ENCODE measurements around the gene THSD4.

THSD4 gene

DNA sequence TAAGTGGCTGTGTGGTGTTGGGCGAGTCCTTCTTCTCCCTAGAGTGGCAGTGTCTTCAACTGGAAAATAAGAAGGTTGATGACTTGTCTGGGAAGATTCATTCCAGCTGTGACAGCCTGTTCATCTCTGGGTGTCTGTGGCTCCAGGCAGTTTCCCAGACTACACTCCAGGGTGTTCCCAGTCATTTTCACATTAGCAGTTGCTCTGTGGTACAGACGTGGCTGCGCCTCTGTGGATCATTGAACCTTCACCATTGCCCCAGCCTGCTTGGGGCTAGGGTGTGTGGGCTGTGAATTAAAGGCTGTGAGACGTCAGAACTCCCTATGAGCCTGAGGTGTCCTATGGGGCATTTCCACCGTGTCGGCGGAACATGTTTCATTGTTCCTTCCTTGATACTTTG, 455.5 kb downstream of the THSD4 start:
- H3K4me3 ChIP-seq (ENCODE audit: low read depth in 1 of 5, low read length in 5 of 5), result no peak overlapping the region
- no peak overlapping the region for H3K27ac ChIP-seq (ENCODE audit: low read depth, low read length)

DNA sequence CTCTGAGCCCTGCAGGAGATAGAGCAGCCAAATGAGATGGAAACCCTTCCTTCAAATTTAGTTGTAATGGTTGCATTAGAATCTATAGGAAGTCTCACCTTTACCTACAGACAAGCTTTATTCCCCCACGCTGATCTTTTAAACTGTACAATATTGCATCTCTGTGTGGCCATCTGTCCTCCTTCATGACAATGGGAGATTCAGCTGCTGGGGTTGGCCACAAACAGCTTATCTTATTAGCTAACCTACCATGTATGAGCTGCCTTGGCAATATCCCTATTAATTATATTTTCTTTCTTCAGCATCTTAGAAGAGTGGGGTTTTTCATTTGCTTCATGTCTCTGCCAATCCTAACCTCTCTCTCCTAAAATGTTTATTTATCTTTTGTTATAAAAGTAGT, 456.4 kb downstream of the THSD4 start:
- Histone ChIP-seq H3K9me3 (ENCODE audit: control insufficient read depth in 5 of 5, low read length in 5 of 5) (no peaks in the 10 kb centered on the region), H3K27me3 (ENCODE audit: control insufficient read depth in 5 of 5, insufficient read depth in 4 of 5, low read length in 5 of 5) (peaks cover 0 to 3% (median 0%) of the 10 kb centered on the region in 5 donors), H3K27ac (ENCODE audit: low read depth, low read length) (no peak overlapping the region), H3K4me1 (ENCODE audit: control insufficient read depth in 5 of 5, insufficient read depth in 5 of 5, low read length in 5 of 5) (peaks cover 0 to 6% (median 4%) of the 10 kb centered on the region in 5 donors), H3K4me3 (ENCODE audit: low read depth in 1 of 5, low read length in 5 of 5) (no peak overlapping the region), H3K9ac (ENCODE audit: low read length in 5 of 5) (no peak overlapping the region), H3K36me3 (ENCODE audit: control insufficient read depth in 5 of 5, insufficient read depth in 5 of 5, low read length in 5 of 5) (no peaks in the 10 kb centered on the region)

More for the DNA sequence above, 455.5 kb downstream of the THSD4 start:
- Histone ChIP-seq H3K36me3 (ENCODE audit: control insufficient read depth in 5 of 5, insufficient read depth in 5 of 5, low read length in 5 of 5) (no peaks in the 10 kb centered on the region), H3K9ac (ENCODE audit: low read length in 5 of 5) (no peak overlapping the region), H3K9me3 (ENCODE audit: control insufficient read depth in 5 of 5, low read length in 5 of 5) (no peaks in the 10 kb centered on the region), H3K4me1 (ENCODE audit: control insufficient read depth in 5 of 5, insufficient read depth in 5 of 5, low read length in 5 of 5) (peaks cover 0 to 6% (median 4%) of the 10 kb centered on the region in 5 donors), H3K27me3 (ENCODE audit: control insufficient read depth in 5 of 5, insufficient read depth in 4 of 5, low read length in 5 of 5) (peaks cover 0 to 3% (median 0%) of the 10 kb centered on the region in 5 donors)

DNA sequence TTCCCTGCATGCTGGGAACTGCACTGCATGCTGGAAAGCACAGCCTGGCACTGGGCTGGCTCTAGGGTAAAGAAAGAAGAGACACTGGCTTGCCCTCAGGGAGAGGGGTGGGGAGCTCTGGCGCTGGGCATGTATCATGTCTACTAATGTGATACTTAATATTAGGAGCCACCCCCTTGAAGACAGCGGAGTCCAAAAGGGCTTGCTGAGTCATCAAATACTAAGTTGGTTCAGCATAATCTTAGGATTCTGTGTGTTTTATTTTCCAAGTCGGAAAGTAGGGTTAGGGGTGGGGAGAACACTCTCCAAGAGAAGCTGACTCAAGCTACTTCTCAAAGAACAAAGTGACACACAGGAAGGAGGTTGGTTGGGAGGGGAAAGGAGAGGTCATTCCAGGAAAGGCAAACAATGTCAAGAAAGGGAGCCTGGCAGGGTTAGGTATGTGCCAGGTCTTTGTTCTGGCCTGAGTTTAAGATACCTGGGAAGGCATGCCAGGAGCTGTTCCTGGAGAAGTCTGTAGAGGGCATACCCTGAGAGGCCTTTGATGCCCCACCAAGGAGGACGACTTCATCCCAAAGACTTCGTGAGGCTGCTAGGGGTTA, 457.3 kb downstream of the THSD4 start:
- H3K27me3 ChIP-seq (ENCODE audit: control insufficient read depth in 5 of 5, insufficient read depth in 4 of 5, low read length in 5 of 5), result peaks cover 0 to 3% (median 0%) of the 10 kb centered on the region in 5 donors
- no peak overlapping the region for H3K9ac ChIP-seq (ENCODE audit: low read length in 5 of 5)
- no peak overlapping the region for H3K27ac ChIP-seq (ENCODE audit: low read depth, low read length)

DNA sequence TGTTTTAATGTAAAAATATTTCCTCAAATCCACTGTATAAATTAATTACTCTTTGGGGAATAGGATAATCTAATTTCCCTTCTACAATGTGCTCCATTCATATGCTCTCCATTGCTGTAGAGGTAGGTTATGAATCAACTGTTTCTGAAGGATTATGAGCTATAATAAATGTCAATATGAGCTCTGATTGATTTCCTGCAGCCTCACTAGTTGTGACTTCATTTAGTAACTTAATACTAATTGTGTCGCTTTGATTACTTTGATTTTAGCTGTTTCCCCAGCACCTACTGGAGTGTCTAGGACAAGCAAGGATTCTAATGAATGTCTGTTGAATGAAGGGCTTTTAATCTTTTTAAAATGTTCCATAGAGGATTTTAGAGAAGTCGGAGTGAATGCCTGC, 458.3 kb downstream of the THSD4 start:
- no peak overlapping the region for H3K27ac ChIP-seq (ENCODE audit: low read depth, low read length)
- H3K4me3 ChIP-seq (ENCODE audit: low read depth in 1 of 5, low read length in 5 of 5), result no peak overlapping the region
- H3K4me1 ChIP-seq (ENCODE audit: control insufficient read depth in 5 of 5, insufficient read depth in 5 of 5, low read length in 5 of 5), result peaks cover 0 to 9% (median 5%) of the 10 kb centered on the region in 5 donors
- H3K36me3 ChIP-seq (ENCODE audit: control insufficient read depth in 5 of 5, insufficient read depth in 5 of 5, low read length in 5 of 5), result no peaks in the 10 kb centered on the region
- no peak overlapping the region for H3K9ac ChIP-seq (ENCODE audit: low read length in 5 of 5)
- H3K27me3 ChIP-seq (ENCODE audit: control insufficient read depth in 5 of 5, insufficient read depth in 4 of 5, low read length in 5 of 5), result peaks cover 0 to 3% (median 0%) of the 10 kb centered on the region in 5 donors
- no peaks in the 10 kb centered on the region for H3K9me3 ChIP-seq (ENCODE audit: control insufficient read depth in 5 of 5, low read length in 5 of 5)

More for the DNA sequence above, 457.3 kb downstream of the THSD4 start:
- Histone ChIP-seq H3K9me3 (ENCODE audit: control insufficient read depth in 5 of 5, low read length in 5 of 5) (no peaks in the 10 kb centered on the region), H3K4me3 (ENCODE audit: low read depth in 1 of 5, low read length in 5 of 5) (no peak overlapping the region), H3K36me3 (ENCODE audit: control insufficient read depth in 5 of 5, insufficient read depth in 5 of 5, low read length in 5 of 5) (no peaks in the 10 kb centered on the region), H3K4me1 (ENCODE audit: control insufficient read depth in 5 of 5, insufficient read depth in 5 of 5, low read length in 5 of 5) (peaks cover 0 to 9% (median 5%) of the 10 kb centered on the region in 5 donors)

DNA sequence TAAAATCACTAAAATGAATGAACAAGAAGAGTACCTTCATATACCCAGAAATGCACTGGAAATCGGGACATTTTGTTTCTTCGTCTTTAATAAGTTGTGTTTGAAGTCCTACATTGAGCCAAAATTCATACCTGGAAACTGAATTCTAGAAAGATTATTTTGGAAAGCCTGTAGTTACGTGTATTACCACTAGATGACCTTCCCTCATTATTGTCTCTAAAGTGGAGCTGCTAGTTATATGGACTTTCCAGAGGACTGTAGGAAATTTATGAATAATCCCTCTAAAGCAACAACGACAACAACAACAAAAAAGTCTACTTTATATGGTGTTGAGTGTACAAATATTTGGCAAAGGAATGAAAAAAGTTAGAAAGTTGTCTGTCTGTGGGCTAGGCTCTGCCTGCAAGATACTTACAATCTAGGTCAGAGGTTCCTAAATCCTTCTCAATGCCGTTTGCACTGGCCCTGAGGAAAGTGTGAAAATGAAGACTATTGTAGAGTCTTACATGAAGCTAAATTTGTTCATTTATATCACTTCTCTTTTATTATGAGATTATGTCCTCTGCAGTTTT, 460.3 kb downstream of the THSD4 start:
- no peak overlapping the region for H3K4me3 ChIP-seq (ENCODE audit: low read depth in 1 of 5, low read length in 5 of 5)
- H3K27ac ChIP-seq (ENCODE audit: low read depth, low read length), result no peak overlapping the region
- peaks cover 0 to 9% (median 5%) of the 10 kb centered on the region in 5 donors for H3K4me1 ChIP-seq (ENCODE audit: control insufficient read depth in 5 of 5, insufficient read depth in 5 of 5, low read length in 5 of 5)
- no peaks in the 10 kb centered on the region for H3K36me3 ChIP-seq (ENCODE audit: control insufficient read depth in 5 of 5, insufficient read depth in 5 of 5, low read length in 5 of 5)
- H3K9ac ChIP-seq (ENCODE audit: low read length in 5 of 5), result no peak overlapping the region
- H3K9me3 ChIP-seq (ENCODE audit: control insufficient read depth in 5 of 5, low read length in 5 of 5), result no peaks in the 10 kb centered on the region
- H3K27me3 ChIP-seq (ENCODE audit: control insufficient read depth in 5 of 5, insufficient read depth in 4 of 5, low read length in 5 of 5), result peaks cover 0 to 3% (median 0%) of the 10 kb centered on the region in 5 donors

DNA sequence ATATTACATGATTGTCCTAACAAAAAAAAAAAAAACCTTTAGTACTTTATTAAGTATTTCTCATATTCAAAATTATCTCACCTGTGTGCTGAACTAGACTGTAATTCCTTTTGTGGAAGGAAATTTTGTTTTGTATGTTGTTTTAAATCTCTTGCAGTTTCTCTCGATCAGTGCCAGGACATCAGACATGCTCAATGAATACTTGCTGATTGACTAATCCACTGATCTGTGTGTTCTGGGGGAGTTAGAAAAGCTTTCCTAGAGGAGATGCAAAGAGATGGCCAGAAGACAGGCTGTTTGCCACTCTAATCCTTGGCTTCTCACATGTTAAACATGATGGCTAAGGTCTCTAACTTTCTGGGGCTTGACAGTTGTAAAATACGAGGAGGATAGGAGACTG, 461.8 kb downstream of the THSD4 start:
- Histone ChIP-seq H3K4me3 (ENCODE audit: low read depth in 1 of 5, low read length in 5 of 5) (no peak overlapping the region), H3K4me1 (ENCODE audit: control insufficient read depth in 5 of 5, insufficient read depth in 5 of 5, low read length in 5 of 5) (peaks cover 0 to 9% (median 8%) of the 10 kb centered on the region in 5 donors), H3K36me3 (ENCODE audit: control insufficient read depth in 5 of 5, insufficient read depth in 5 of 5, low read length in 5 of 5) (no peaks in the 10 kb centered on the region), H3K27me3 (ENCODE audit: control insufficient read depth in 5 of 5, insufficient read depth in 4 of 5, low read length in 5 of 5) (peaks cover 0 to 3% (median 0%) of the 10 kb centered on the region in 5 donors), H3K27ac (ENCODE audit: low read depth, low read length) (no peak overlapping the region), H3K9ac (ENCODE audit: low read length in 5 of 5) (no peak overlapping the region), H3K9me3 (ENCODE audit: control insufficient read depth in 5 of 5, low read length in 5 of 5) (no peaks in the 10 kb centered on the region)

DNA sequence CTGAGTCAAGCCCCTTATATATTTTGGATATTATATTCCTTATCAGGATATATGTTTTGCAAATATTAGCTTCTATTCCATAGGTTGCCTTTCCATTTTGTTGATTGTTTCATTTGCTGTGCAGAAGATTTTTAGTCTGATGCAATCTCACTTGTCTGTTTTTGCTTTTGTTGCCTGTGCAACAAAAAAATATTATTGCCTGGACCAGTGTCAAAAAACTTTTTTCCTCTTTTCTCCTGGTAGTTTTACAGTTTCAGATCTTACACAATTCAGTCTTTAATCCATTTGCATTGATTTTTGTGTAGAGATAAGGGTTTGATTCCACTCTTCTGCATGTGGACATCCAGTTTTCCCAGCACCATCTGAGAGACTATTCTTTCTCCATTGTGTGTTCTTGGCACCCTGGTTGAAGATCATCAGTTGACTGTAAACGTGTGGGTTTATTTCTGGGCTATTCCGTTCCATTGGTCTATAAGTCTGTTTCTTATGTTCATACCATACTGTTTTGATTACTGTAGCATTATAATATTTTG, 466.2 kb downstream of the THSD4 start:
- Histone ChIP-seq H3K36me3 (ENCODE audit: control insufficient read depth in 5 of 5, insufficient read depth in 5 of 5, low read length in 5 of 5) (no peaks in the 10 kb centered on the region), H3K27ac (ENCODE audit: low read depth, low read length) (no peak overlapping the region), H3K4me1 (ENCODE audit: control insufficient read depth in 5 of 5, insufficient read depth in 5 of 5, low read length in 5 of 5) (peaks cover 0 to 9% (median 3%) of the 10 kb centered on the region in 5 donors), H3K4me3 (ENCODE audit: low read depth in 1 of 5, low read length in 5 of 5) (no peak overlapping the region), H3K9me3 (ENCODE audit: control insufficient read depth in 5 of 5, low read length in 5 of 5) (peaks cover 2 to 14% (median 9%) of the 10 kb centered on the region in 5 donors), H3K27me3 (ENCODE audit: control insufficient read depth in 5 of 5, insufficient read depth in 4 of 5, low read length in 5 of 5) (no peaks in the 10 kb centered on the region), H3K9ac (ENCODE audit: low read length in 5 of 5) (no peak overlapping the region)

DNA sequence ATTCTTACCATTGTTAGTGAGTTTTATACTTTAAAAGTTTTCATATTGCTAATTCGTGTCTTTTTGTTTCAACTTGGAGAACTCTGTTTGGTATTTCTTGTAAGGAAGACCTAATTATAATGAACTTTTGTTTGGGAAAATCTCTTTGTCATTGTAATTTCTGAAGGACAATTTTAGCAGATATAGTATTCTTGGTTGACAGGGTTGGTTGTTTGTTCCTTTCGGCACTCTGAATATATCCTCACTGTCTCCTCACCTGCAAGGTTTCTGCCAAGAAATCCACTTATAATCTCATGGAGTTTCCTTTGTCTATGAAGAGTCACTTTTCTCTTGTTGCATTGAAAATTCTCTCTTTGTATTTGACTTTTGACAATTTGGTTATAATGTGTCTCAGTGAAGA, 469.9 kb downstream of the THSD4 start:
- H3K36me3 ChIP-seq (ENCODE audit: control insufficient read depth in 5 of 5, insufficient read depth in 5 of 5, low read length in 5 of 5), result no peaks in the 10 kb centered on the region
- H3K4me1 ChIP-seq (ENCODE audit: control insufficient read depth in 5 of 5, insufficient read depth in 5 of 5, low read length in 5 of 5), result peaks cover 0 to 6% (median 0%) of the 10 kb centered on the region in 5 donors
- no peak overlapping the region for H3K27ac ChIP-seq (ENCODE audit: low read depth, low read length)
- H3K9ac ChIP-seq (ENCODE audit: low read length in 5 of 5), result no peak overlapping the region
- no peak overlapping the region for H3K4me3 ChIP-seq (ENCODE audit: low read depth in 1 of 5, low read length in 5 of 5)
- H3K27me3 ChIP-seq (ENCODE audit: control insufficient read depth in 5 of 5, insufficient read depth in 4 of 5, low read length in 5 of 5), result no peaks in the 10 kb centered on the region
- H3K9me3 ChIP-seq (ENCODE audit: control insufficient read depth in 5 of 5, low read length in 5 of 5), result peaks cover 2 to 17% (median 12%) of the 10 kb centered on the region in 5 donors

DNA sequence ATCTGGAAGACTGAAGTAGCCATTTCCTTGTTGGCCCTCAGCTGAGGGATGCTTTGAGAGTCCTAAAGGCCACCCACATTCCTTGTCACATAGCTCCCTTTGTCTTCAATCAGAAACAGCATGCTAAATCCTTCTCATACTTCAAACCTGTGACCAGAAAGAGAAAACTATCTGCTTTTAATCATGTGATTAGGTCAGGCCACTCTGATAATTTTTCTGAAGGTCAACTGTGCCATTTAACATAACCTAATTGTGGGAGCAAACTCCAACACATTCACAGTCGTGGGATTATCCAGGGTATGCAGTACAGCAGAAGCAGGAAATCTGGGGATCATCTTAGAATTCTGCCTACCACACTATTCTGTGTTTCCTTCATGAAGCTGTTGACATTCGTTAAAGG, 471.2 kb downstream of the THSD4 start:
- H3K9me3 ChIP-seq (ENCODE audit: control insufficient read depth in 5 of 5, low read length in 5 of 5), result peaks cover 2 to 17% (median 12%) of the 10 kb centered on the region in 5 donors
- no peaks in the 10 kb centered on the region for H3K27me3 ChIP-seq (ENCODE audit: control insufficient read depth in 5 of 5, insufficient read depth in 4 of 5, low read length in 5 of 5)
- H3K36me3 ChIP-seq (ENCODE audit: control insufficient read depth in 5 of 5, insufficient read depth in 5 of 5, low read length in 5 of 5), result no peaks in the 10 kb centered on the region
- H3K9ac ChIP-seq (ENCODE audit: low read length in 5 of 5), result no peak overlapping the region
- no peak overlapping the region for H3K27ac ChIP-seq (ENCODE audit: low read depth, low read length)
- peak overlapping the region in 1 of 5 donors; percentile 18 for H3K4me3 ChIP-seq (ENCODE audit: low read depth in 1 of 5, low read length in 5 of 5)
- peaks cover 0 to 4% (median 0%) of the 10 kb centered on the region in 5 donors for H3K4me1 ChIP-seq (ENCODE audit: control insufficient read depth in 5 of 5, insufficient read depth in 5 of 5, low read length in 5 of 5)

DNA sequence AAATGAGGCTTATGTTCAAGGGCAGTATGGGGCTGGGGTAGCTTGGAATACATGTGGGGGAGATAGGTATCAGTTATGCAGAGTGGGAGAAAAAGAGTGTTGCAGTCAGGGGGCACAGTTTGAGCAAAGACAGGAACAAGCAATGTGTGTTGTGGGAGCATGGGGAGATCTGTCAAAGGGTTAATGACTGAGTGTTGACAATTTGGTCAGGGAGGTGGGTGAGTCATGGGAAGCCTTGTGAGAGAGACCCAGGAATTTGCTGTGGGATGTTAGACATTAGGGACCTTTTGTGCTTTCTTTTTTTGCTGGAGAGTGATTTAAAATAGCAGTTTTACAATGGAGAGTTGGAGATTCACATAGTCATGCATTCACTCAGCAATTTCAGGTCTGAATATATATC, 473.5 kb downstream of the THSD4 start:
- H3K27me3 ChIP-seq (ENCODE audit: control insufficient read depth in 5 of 5, insufficient read depth in 4 of 5, low read length in 5 of 5), result no peaks in the 10 kb centered on the region
- no peak overlapping the region for H3K9ac ChIP-seq (ENCODE audit: low read length in 5 of 5)
- no peaks in the 10 kb centered on the region for H3K4me1 ChIP-seq (ENCODE audit: control insufficient read depth in 5 of 5, insufficient read depth in 5 of 5, low read length in 5 of 5)
- peaks cover 2 to 17% (median 12%) of the 10 kb centered on the region in 5 donors for H3K9me3 ChIP-seq (ENCODE audit: control insufficient read depth in 5 of 5, low read length in 5 of 5)
- no peak overlapping the region for H3K4me3 ChIP-seq (ENCODE audit: low read depth in 1 of 5, low read length in 5 of 5)
- no peak overlapping the region for H3K27ac ChIP-seq (ENCODE audit: low read depth, low read length)
- H3K36me3 ChIP-seq (ENCODE audit: control insufficient read depth in 5 of 5, insufficient read depth in 5 of 5, low read length in 5 of 5), result no peaks in the 10 kb centered on the region
